Stomach (tissue), 4 donors: ENCODE results near the gene TANGO6.

Experiments
- CTCF ChIP-seq, 7 experiments: fragments of 450-650 bp in 4 of 7; fragments of 200-600 bp in 3 of 7; sonication (generic) in 3 of 7; IDR thresholded peaks; one replicate each; pipeline ENCODE4 v1.5.1; 2016 to 2019; ENCODE audit warnings: antibody characterized with exemption in 7 of 7, control low read depth in 2 of 7, mild to moderate bottlenecking in 1 of 7
- EP300 ChIP-seq: sonication (generic); formaldehyde crosslinking; IDR thresholded peaks from one replicate; pipeline ENCODE4 v1.6.1; 2017; ENCODE audit warnings: antibody characterized with exemption
- POLR2A ChIP-seq, 4 donors: fragments of 450-650 bp; IDR thresholded peaks; one replicate each; pipeline ENCODE4 v1.6.1; 2016; ENCODE audit warnings: antibody characterized with exemption in 4 of 4, control low read depth in 2 of 4, mild to moderate bottlenecking in 1 of 4, moderate library complexity in 1 of 4
- POLR2AphosphoS5 ChIP-seq, 3 donors: sonication (generic); formaldehyde crosslinking; IDR thresholded peaks; one replicate each; pipeline ENCODE4 v1.6.1; 2016; ENCODE audit warnings: antibody characterized with exemption in 3 of 3

DNA sequence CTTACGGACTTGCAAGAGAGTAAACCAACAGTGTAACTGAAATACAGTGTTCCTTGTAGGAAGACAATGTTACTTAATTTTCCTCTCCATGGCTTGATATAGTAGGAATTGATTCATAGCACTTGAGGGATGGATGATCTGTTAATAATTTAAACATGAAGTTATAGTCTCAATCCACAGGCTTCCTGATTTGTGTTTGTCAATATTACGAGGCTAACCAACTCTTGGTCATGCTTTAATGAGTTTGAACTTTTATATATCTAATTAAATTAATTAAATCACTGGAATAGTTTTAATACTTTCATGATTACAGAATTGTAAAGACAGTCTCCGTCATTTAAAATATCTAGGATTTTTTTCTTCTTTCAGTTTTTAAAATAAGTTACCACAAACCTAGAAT, 150.1 kb downstream of the TANGO6 start:
- TF ChIP-seq EP300 (no peak), POLR2AphosphoS5 (IDR thresholded peaks at IDR 0.05) (no peak), CTCF (IDR thresholded peaks at IDR 0.05) (no peak), POLR2A (IDR thresholded peaks at IDR 0.05) (no peak)
